Caco-2 (cell line): Measurements from ENCODE around the gene CYB5D1. TPM values are rescaled to one million over a fixed set of nuclear protein-coding genes. Genes with fewer than 3 reads are reported as not detected.

Experiments used
- BruUV-seq: library from RNA; stranded (reverse); fragments of 400-500 nt; replicated peaks from 2 replicates; lab custom pipeline; 2021; lab: Mats Ljungman, UMichigan
- CTCF ChIA-PET: fragments of 300-600 bp; sonication (Branson Sonifier 250); formaldehyde crosslinking; loops from one replicate; lab custom pipeline; 2022; ENCODE audit warnings: antibody characterized with exemption; lab: Charles Lee
- POLR2A ChIA-PET: fragments of 300-600 bp; sonication (Branson Sonifier 250); formaldehyde crosslinking; loops from one replicate; lab custom pipeline; 2022; ENCODE audit warnings: antibody characterized with exemption; lab: Charles Lee
- DNase-seq, 2 experiments: peaks; one replicate each; pipeline versions ENCODE4 v3.0.0 to v3.0.0-alpha.2; 2020 to 2022
- H3K27me3 ChIP-seq: replicated peaks from 2 replicates; pipeline ENCODE4 v1.6.0; 2011; ENCODE audit warnings: low read length; ENCODE audit not compliant: control insufficient read depth, insufficient read depth
- H3K36me3 ChIP-seq: 2 replicates; pipeline ENCODE4 v1.5.1; 2011; ENCODE audit warnings: low read length; ENCODE audit not compliant: control insufficient read depth, insufficient read depth
- H3K4me1 ChIP-seq: fragments of 250-450 bp; sonication (Bioruptor Pico); 2 replicates; pipeline ENCODE4 v1.5.1; 2020; ENCODE audit warnings: mild to moderate bottlenecking
- H3K4me3 ChIP-seq: 2 replicates; pipeline ENCODE4 v1.5.1; 2011; ENCODE audit warnings: low read depth, mild to moderate bottlenecking, control low read depth, low read length
- H3K9me3 ChIP-seq: fragments of 250-450 bp; sonication (Bioruptor Pico); 2 replicates; pipeline ENCODE4 v1.5.1; 2020; ENCODE audit warnings: mild to moderate bottlenecking, moderate library complexity
- H3K27ac Mint-ChIP-seq: one replicate; pipeline ENCODE4 v1.8.0; 2022; ENCODE audit warnings: mixed read lengths; ENCODE audit not compliant: unreplicated experiment
- H3K27me3 Mint-ChIP-seq: one replicate; pipeline ENCODE4 v1.8.0; 2022; ENCODE audit warnings: mixed read lengths; ENCODE audit not compliant: insufficient read depth, unreplicated experiment
- H3K36me3 Mint-ChIP-seq: one replicate; pipeline ENCODE4 v1.8.0; 2022; ENCODE audit warnings: mild to moderate bottlenecking, mixed read lengths; ENCODE audit not compliant: insufficient read depth, unreplicated experiment
- H3K4me1 Mint-ChIP-seq: one replicate; pipeline ENCODE4 v1.8.0; 2022; ENCODE audit warnings: low read depth, mixed read lengths; ENCODE audit not compliant: unreplicated experiment
- H3K4me3 Mint-ChIP-seq: one replicate; pipeline ENCODE4 v1.8.0; 2022; ENCODE audit warnings: mild to moderate bottlenecking, moderate library complexity, mixed read lengths; ENCODE audit not compliant: unreplicated experiment
- H3K9me3 Mint-ChIP-seq: one replicate; pipeline ENCODE4 v1.8.0; 2022; ENCODE audit warnings: mixed read lengths; ENCODE audit not compliant: unreplicated experiment
- CTCF ChIP-seq, 2 experiments: fragments of 200-600 bp in 1 of 2; IDR thresholded peaks; 1 replicate in 1 of 2; 2 replicates in 1 of 2; pipeline versions ENCODE4 v1.5.1 to v1.8.0; 2011 to 2022; ENCODE audit warnings: antibody characterized with exemption in 1 of 2, control low read depth in 1 of 2, inconsistent platforms in 1 of 2, low read depth in 1 of 2, low read length in 1 of 2, mild to moderate bottlenecking in 1 of 2, moderate library complexity in 1 of 2; ENCODE audit not compliant: insufficient read depth in 1 of 2, severe bottlenecking in 1 of 2, unreplicated experiment in 1 of 2
- intact Hi-C: fragments of 100-400 bp; cut with micrococcal nuclease; formaldehyde crosslinking; loops from one replicate; pipeline ENCODE4 v1.10.0; 2022; ENCODE audit not compliant: unreplicated experiment
- total RNA-seq: library from RNA; stranded (reverse); gene quantifications from 2 replicates; pipeline ENCODE4 v1.2.3, GENCODE V29; 2022

Gene CYB5D1
- total RNA-seq, 1 experiment from 2014 or later, result 6.1 TPM

- DNase-seq, result no peak
- Histone ChIP-seq H3K27me3 (no peaks in the 10 kb centered on the region), H3K4me1 (no peaks in the 10 kb centered on the region), H3K4me3 (no peak overlapping the region), H3K9me3 (no peaks in the 10 kb centered on the region), H3K36me3 (no peaks in the 10 kb centered on the region; the same call in none of the 2 replicates)
- BruUV-seq, result no TSS peak
- intact Hi-C loops, result no loop called here
- no peak for TF ChIP-seq CTCF (IDR thresholded peaks at IDR 0.05; ENCODE audit: insufficient read depth in 1 of 2, low read depth in 1 of 2, low read length in 1 of 2, severe bottlenecking in 1 of 2, unreplicated experiment in 1 of 2)
- H3K4me3 Mint-ChIP-seq, result no peak overlapping the region
- peaks cover 51% of the 10 kb centered on the region for H3K36me3 Mint-ChIP-seq
- no peaks in the 10 kb centered on the region for H3K27me3 Mint-ChIP-seq
- ChIA-PET POLR2A (no interaction called here), CTCF (no interaction called here)
- peaks cover 5% of the 10 kb centered on the region for H3K4me1 Mint-ChIP-seq
- H3K27ac Mint-ChIP-seq, result no peak overlapping the region
- no peaks in the 10 kb centered on the region for H3K9me3 Mint-ChIP-seq
These were observed 4.7 kb upstream of the CYB5D1 start for GRCh38 chr17:7852919-7853690.

- peaks cover 5% of the 10 kb centered on the region for H3K4me1 Mint-ChIP-seq
- no peaks in the 10 kb centered on the region for H3K27me3 Mint-ChIP-seq
- BruUV-seq, result no TSS peak
- Histone ChIP-seq H3K9me3 (no peaks in the 10 kb centered on the region), H3K27me3 (no peaks in the 10 kb centered on the region), H3K4me1 (no peaks in the 10 kb centered on the region), H3K36me3 (no peaks in the 10 kb centered on the region; the same call in none of the 2 replicates), H3K4me3 (no peak overlapping the region)
- ChIA-PET CTCF (no interaction called here), POLR2A (no interaction called here)
- H3K9me3 Mint-ChIP-seq, result no peaks in the 10 kb centered on the region
- no peak for TF ChIP-seq CTCF (IDR thresholded peaks at IDR 0.05; ENCODE audit: insufficient read depth in 1 of 2, low read depth in 1 of 2, low read length in 1 of 2, severe bottlenecking in 1 of 2, unreplicated experiment in 1 of 2)
- no peak for DNase-seq
- intact Hi-C loops, result no loop called here
- H3K4me3 Mint-ChIP-seq, result no peak overlapping the region
- H3K36me3 Mint-ChIP-seq, result peaks cover 51% of the 10 kb centered on the region
- H3K27ac Mint-ChIP-seq, result no peak overlapping the region
These were observed 4.1 kb upstream of the CYB5D1 start for GRCh38 chr17:7853691-7854038.

GRCh38 chr17:7854078-7854777 lies 3.6 kb upstream of the CYB5D1 start:
- Mint-ChIP-seq H3K27ac (no peak overlapping the region), H3K36me3 (peaks cover 51% of the 10 kb centered on the region), H3K4me3 (no peak overlapping the region), H3K9me3 (no peaks in the 10 kb centered on the region), H3K27me3 (no peaks in the 10 kb centered on the region), H3K4me1 (peaks cover 5% of the 10 kb centered on the region)
- H3K4me1 ChIP-seq, result no peaks in the 10 kb centered on the region
- ChIA-PET POLR2A (no interaction called here), CTCF (no interaction called here)
- H3K4me3 ChIP-seq, result no peak overlapping the region
- no peak for DNase-seq
- TF ChIP-seq CTCF (IDR thresholded peaks at IDR 0.05; ENCODE audit: insufficient read depth in 1 of 2, low read depth in 1 of 2, low read length in 1 of 2, severe bottlenecking in 1 of 2, unreplicated experiment in 1 of 2), result no peak
- TSS peak; percentile 1 for BruUV-seq
- intact Hi-C loops, result no loop called here
- H3K27me3 ChIP-seq, result no peaks in the 10 kb centered on the region
- H3K36me3 ChIP-seq, result no peaks in the 10 kb centered on the region; the same call in none of the 2 replicates
- no peaks in the 10 kb centered on the region for H3K9me3 ChIP-seq
